22Rv1 (cell line): Measurements from ENCODE around the gene ACADL.

Source experiments
- CTCF ChIP-seq: fragments of 450-650 bp; IDR thresholded peaks from 2 replicates; pipeline ENCODE4 v1.5.1; 2017; ENCODE audit warnings: mild to moderate bottlenecking
- ZFX ChIP-seq: fragments of 450-650 bp; IDR thresholded peaks from 2 replicates; pipeline ENCODE4 v1.6.1; 2017; ENCODE audit warnings: antibody characterized with exemption, borderline replicate concordance

- TF ChIP-seq CTCF (peak; percentile 79), ZFX (no peak)
These were observed 30.0 kb downstream of the ACADL start for GRCh38 chr2:210195101-210195852.
